C4-2B (cell line): ENCODE results near the gene MEIS2.

Experiments
- H3K27ac ChIP-seq: fragments of 450-650 bp; 2 replicates; pipeline ENCODE4 v1.5.1; 2017
- CTCF ChIP-seq: fragments of 450-650 bp; conservative IDR thresholded peaks from 2 replicates; pipeline ENCODE4 v1.5.1; 2017; ENCODE audit warnings: mild to moderate bottlenecking
- ZFX ChIP-seq: fragments of 450-650 bp; IDR thresholded peaks from 2 replicates; pipeline ENCODE4 v1.6.1; 2017

The MEIS2 gene

GRCh38 chr15:37080261-37080921 is 20.0 kb downstream of the MEIS2 start:
- TF ChIP-seq ZFX (no peak), CTCF (no peak)
- H3K27ac ChIP-seq: no peak overlapping the region

DNA sequence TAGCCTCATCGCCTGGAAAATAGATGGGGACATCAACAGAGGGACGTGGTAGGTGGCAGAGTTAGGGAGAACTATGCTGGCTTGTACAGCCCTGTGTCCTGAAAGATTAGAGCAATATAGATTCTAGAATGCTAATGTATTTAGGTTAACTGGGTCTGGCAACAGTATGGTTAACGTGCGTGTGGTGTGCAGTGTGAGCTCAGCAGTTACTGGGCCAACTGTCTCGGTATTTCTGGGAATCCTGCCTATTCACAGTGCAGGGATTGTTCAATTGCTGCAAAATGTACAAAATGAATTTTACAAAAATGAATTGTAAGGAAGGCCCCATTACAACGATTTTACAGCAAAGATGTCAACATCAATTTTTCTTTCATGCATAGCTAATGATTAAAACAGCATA is 20.6 kb downstream of the MEIS2 start:
- TF ChIP-seq ZFX (no peak), CTCF (no peak)
- no peak overlapping the region for H3K27ac ChIP-seq

DNA sequence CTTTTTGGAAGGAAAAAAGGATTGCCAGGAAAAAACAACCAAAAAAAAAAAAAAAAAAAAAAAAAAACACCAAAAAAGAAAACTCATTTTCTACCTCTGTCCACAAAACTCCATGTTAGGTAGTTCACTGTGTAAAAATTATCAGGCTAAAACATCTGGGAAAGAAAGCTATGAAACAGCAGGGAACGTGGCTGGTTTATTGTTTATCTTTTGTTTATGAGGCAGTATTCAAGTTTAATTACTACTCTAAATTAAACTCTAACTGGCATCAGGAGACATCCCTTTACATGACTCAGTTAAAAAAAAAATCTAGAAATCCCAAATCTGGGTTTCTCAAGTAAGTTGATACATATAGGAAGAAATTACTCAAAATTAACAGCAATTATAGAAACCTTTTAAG is 21.8 kb downstream of the MEIS2 start:
- TF ChIP-seq ZFX (no peak), CTCF (no peak)
- H3K27ac ChIP-seq: no peak overlapping the region

GRCh38 chr15:37077623-37078351 is 22.6 kb downstream of the MEIS2 start:
- no peak overlapping the region for H3K27ac ChIP-seq
- TF ChIP-seq ZFX (no peak), CTCF (no peak)

DNA sequence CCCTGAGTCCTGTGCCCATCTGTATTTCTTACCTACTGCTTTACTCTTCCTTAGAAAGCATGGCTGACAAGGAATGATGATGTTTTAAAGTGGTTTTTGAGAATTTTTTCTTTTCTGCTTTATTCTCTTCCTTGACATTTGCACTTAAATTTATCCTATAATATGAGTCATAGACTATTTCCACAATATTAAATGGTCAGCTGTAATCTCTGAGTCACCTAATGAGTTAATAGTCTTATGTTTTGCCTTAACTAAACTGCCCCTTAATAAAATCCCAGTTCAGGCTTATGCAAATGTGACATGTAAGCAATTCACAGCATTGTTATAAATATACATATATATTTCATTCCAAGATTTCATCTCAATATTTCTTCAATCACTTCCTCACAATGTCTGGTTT is 23.8 kb downstream of the MEIS2 start:
- TF ChIP-seq CTCF: no peak
- no peak for TF ChIP-seq ZFX
- H3K27ac ChIP-seq: no peak overlapping the region

DNA sequence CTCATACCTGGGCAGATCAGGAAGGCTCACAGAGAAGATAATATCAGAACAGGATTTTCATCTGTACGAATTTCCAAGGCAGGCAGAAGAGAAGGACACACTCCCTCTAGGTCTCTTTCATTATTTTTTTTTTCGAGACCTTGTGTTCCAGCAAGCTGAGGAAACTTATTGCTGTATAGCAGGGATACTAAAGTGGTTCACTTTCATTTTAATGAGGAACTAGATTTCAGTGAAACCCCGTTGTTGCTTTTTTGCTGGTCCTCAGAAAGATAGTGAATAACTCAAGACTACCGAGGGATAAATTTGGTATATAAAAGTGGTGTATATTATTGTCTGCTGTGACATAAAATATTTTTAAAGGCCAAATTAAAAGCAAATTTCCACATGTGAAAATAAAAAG is 24.6 kb downstream of the MEIS2 start:
- TF ChIP-seq CTCF (no peak), ZFX (no peak)
- no peak overlapping the region for H3K27ac ChIP-seq

GRCh38 chr15:37072181-37072580 is 28.2 kb downstream of the MEIS2 start:
- no peak overlapping the region for H3K27ac ChIP-seq
- TF ChIP-seq ZFX: no peak
- no peak for TF ChIP-seq CTCF
